Neural cell (in vitro differentiated cells): ENCODE data around the gene FOXN1. TPM values are rescaled to one million over a fixed set of nuclear protein-coding genes. Genes with fewer than 3 reads are reported as not detected.

Experiments
- H2AFZ ChIP-seq: fragments of 200-600, 300-800 bp; sonication (generic), shearing (Covaris generic); 2 replicates; pipeline ENCODE4 v1.6.0; 2014; ENCODE audit warnings: low read depth, mild to moderate bottlenecking, antibody characterized with exemption, low read length, moderate library complexity
- H3F3A ChIP-seq: fragments of 200-600 bp; shearing (Covaris generic); 2 replicates; pipeline ENCODE4 v1.6.1; 2016; ENCODE audit warnings: mild to moderate bottlenecking, moderate library complexity, mixed read lengths, antibody characterized with exemption, low read length; ENCODE audit not compliant: insufficient read depth, poor library complexity, severe bottlenecking
- H3K27ac ChIP-seq: fragments of 200-600, 300-800 bp; sonication (generic), shearing (Covaris generic); 2 replicates; pipeline ENCODE4 v1.5.1; 2014; ENCODE audit warnings: mild to moderate bottlenecking, low read length, moderate library complexity
- H3K27me3 ChIP-seq: fragments of 300-800, 200-600 bp; sonication (generic), shearing (Covaris generic); 2 replicates; pipeline ENCODE4 v1.6.0; 2014; ENCODE audit warnings: mild to moderate bottlenecking, low read depth, low read length, moderate library complexity; ENCODE audit not compliant: insufficient read depth
- H3K36me3 ChIP-seq: fragments of 300-800, 200-600 bp; sonication (generic), shearing (Covaris generic); 2 replicates; pipeline ENCODE4 v1.5.1; 2014; ENCODE audit warnings: mild to moderate bottlenecking, antibody characterized with exemption, low read length, moderate library complexity; ENCODE audit not compliant: insufficient read depth
- H3K4me2 ChIP-seq: fragments of 300-800, 200-600 bp; sonication (generic), shearing (Covaris generic); 2 replicates; pipeline ENCODE4 v1.6.0; 2014; ENCODE audit warnings: mild to moderate bottlenecking, low read length
- H3K4me3 ChIP-seq: fragments of 300-800, 200-600 bp; sonication (generic), shearing (Covaris generic); 2 replicates; pipeline ENCODE4 v1.5.1; 2014; ENCODE audit warnings: mild to moderate bottlenecking, low read length, moderate library complexity
- H3K79me2 ChIP-seq: fragments of 200-600 bp; shearing (Covaris generic); replicated peaks from 2 replicates; pipeline ENCODE4 v1.6.0; 2014; ENCODE audit warnings: mild to moderate bottlenecking, low read length, moderate library complexity; ENCODE audit not compliant: insufficient read depth
- H3K9ac ChIP-seq: fragments of 300-800, 200-600 bp; sonication (generic), shearing (Covaris generic); 2 replicates; pipeline ENCODE4 v1.6.1; 2016; ENCODE audit warnings: mild to moderate bottlenecking, low read length, mixed read lengths
- H3K9me2 ChIP-seq: fragments of 200-600 bp; shearing (Covaris generic); 2 replicates; pipeline ENCODE4 v1.6.1; 2016; ENCODE audit warnings: mild to moderate bottlenecking, low read length, mixed read lengths; ENCODE audit not compliant: insufficient read depth
- H3K9me3 ChIP-seq: fragments of 200-600, 300-800 bp; sonication (generic), shearing (Covaris generic); 2 replicates; pipeline ENCODE4 v1.6.1; 2016; ENCODE audit warnings: mild to moderate bottlenecking, mixed run types, low read length, moderate library complexity, mixed read lengths
- H4K20me1 ChIP-seq: fragments of 200-600 bp; shearing (Covaris generic); 2 replicates; pipeline ENCODE4 v1.6.1; 2016; ENCODE audit warnings: mild to moderate bottlenecking, mixed run types; ENCODE audit not compliant: insufficient read depth
- CTCF ChIP-seq: fragments of 450-650 bp; IDR thresholded peaks from 2 replicates; pipeline ENCODE4 v1.5.1; 2014; ENCODE audit warnings: antibody characterized with exemption, mild to moderate bottlenecking, moderate library complexity; ENCODE audit not compliant: poor library complexity, severe bottlenecking
- EP300 ChIP-seq: fragments of 450-650 bp; conservative IDR thresholded peaks from 2 replicates; pipeline ENCODE4 v1.6.1; 2014; ENCODE audit warnings: antibody characterized with exemption, mild to moderate bottlenecking, moderate library complexity; ENCODE audit not compliant: poor library complexity, severe bottlenecking
- EZH2 ChIP-seq: fragments of 200-600, 300-800 bp; shearing (Covaris generic), sonication (generic); IDR thresholded peaks from 2 replicates; pipeline ENCODE4 v1.6.1; 2014; ENCODE audit warnings: antibody characterized with exemption, low read length, borderline replicate concordance, mild to moderate bottlenecking; ENCODE audit not compliant: insufficient read depth, poor library complexity, severe bottlenecking
- MXI1 ChIP-seq: fragments of 450-650 bp; conservative IDR thresholded peaks from 2 replicates; pipeline ENCODE4 v1.6.1; 2014; ENCODE audit warnings: antibody characterized with exemption, mild to moderate bottlenecking; ENCODE audit not compliant: poor library complexity, severe bottlenecking
- POLR2AphosphoS5 ChIP-seq: IDR thresholded peaks from 2 replicates; pipeline ENCODE4 v1.6.1; 2012
- RAD21 ChIP-seq: fragments of 450-650 bp; conservative IDR thresholded peaks from 2 replicates; pipeline ENCODE4 v1.6.1; 2014; ENCODE audit warnings: antibody characterized with exemption, mild to moderate bottlenecking, moderate library complexity
- SMC3 ChIP-seq: fragments of 450-650 bp; conservative IDR thresholded peaks from 2 replicates; pipeline ENCODE4 v1.6.1; 2014; ENCODE audit warnings: antibody characterized with exemption, mild to moderate bottlenecking, moderate library complexity; ENCODE audit not compliant: poor library complexity
- TAF1 ChIP-seq: IDR thresholded peaks from 2 replicates; pipeline ENCODE4 v1.6.1; 2012; ENCODE audit warnings: low read depth
- polyA plus RNA-seq: library from polyadenylated mRNA; depleted of rRNA; stranded (reverse); fragments of >200 nt; gene quantifications from 2 replicates; pipeline ENCODE4 v1.2.3, GENCODE V29; 2014
- TF ChIP-seq, protein P1 (sequence below): IDR thresholded peaks from 2 replicates; pipeline ENCODE4 v1.6.1; 2012; ENCODE audit warnings: borderline replicate concordance

The FOXN1 gene
- polyA plus RNA-seq, 1 donor from 2014 or later: not detected

GRCh38 chr17:28578246-28579195, 72.4 kb downstream of the FOXN1 start:
- no peak overlapping the region for H2AFZ ChIP-seq
- no peaks in the 10 kb centered on the region for H3K36me3 ChIP-seq
- no peak overlapping the region for H3K27ac ChIP-seq
- H3K9me2 ChIP-seq: no peaks in the 10 kb centered on the region
- no peak overlapping the region for H3K4me3 ChIP-seq
- H3F3A ChIP-seq: no peaks in the 10 kb centered on the region
- no peak overlapping the region for H3K4me2 ChIP-seq
- H3K9me3 ChIP-seq: no peaks in the 10 kb centered on the region
- H3K79me2 ChIP-seq: no peaks in the 10 kb centered on the region
- H3K9ac ChIP-seq: no peak overlapping the region
- H3K27me3 ChIP-seq: no peaks in the 10 kb centered on the region
- TF ChIP-seq TAF1: no peak
- TF ChIP-seq EP300: no peak
- TF ChIP-seq SMC3: no peak
- no peak for TF ChIP-seq POLR2AphosphoS5
- no peak for TF ChIP-seq CTCF
- no peak for TF ChIP-seq RAD21
- no peak for TF ChIP-seq EZH2
- no peaks in the 10 kb centered on the region for H4K20me1 ChIP-seq

DNA sequence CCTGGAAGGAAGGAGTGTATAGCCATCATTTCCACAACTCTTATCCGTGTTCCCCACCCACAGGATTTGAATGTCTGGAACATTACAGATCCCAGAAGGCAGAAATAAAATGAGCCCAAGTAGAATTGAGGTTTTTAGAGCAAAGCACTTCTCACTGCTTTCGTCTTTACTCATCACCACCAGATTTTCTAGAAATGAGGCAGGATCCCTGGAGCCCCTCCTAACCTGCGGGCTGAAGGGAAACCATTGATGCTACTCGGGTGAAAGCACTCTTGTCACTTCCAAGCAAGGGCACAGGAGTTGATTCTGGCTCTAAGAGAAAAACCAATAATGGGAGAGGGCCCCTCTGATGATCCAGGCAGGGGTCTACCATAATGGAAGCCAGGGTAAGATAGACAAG, 73.4 kb downstream of the FOXN1 start:
- no peak for TF ChIP-seq CTCF
- TF ChIP-seq EP300: no peak
- TF ChIP-seq TAF1: no peak
- TF ChIP-seq, protein P1, sequence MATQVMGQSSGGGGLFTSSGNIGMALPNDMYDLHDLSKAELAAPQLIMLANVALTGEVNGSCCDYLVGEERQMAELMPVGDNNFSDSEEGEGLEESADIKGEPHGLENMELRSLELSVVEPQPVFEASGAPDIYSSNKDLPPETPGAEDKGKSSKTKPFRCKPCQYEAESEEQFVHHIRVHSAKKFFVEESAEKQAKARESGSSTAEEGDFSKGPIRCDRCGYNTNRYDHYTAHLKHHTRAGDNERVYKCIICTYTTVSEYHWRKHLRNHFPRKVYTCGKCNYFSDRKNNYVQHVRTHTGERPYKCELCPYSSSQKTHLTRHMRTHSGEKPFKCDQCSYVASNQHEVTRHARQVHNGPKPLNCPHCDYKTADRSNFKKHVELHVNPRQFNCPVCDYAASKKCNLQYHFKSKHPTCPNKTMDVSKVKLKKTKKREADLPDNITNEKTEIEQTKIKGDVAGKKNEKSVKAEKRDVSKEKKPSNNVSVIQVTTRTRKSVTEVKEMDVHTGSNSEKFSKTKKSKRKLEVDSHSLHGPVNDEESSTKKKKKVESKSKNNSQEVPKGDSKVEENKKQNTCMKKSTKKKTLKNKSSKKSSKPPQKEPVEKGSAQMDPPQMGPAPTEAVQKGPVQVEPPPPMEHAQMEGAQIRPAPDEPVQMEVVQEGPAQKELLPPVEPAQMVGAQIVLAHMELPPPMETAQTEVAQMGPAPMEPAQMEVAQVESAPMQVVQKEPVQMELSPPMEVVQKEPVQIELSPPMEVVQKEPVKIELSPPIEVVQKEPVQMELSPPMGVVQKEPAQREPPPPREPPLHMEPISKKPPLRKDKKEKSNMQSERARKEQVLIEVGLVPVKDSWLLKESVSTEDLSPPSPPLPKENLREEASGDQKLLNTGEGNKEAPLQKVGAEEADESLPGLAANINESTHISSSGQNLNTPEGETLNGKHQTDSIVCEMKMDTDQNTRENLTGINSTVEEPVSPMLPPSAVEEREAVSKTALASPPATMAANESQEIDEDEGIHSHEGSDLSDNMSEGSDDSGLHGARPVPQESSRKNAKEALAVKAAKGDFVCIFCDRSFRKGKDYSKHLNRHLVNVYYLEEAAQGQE: no peak
- no peak for TF ChIP-seq EZH2
- no peak for TF ChIP-seq SMC3
- TF ChIP-seq RAD21: no peak
- TF ChIP-seq POLR2AphosphoS5: no peak
- TF ChIP-seq MXI1: no peak
- no peaks in the 10 kb centered on the region for H3K27me3 ChIP-seq
- H3K9me3 ChIP-seq: no peaks in the 10 kb centered on the region
- no peak overlapping the region for H3K9ac ChIP-seq
- no peaks in the 10 kb centered on the region for H4K20me1 ChIP-seq
- no peak overlapping the region for H2AFZ ChIP-seq
- H3F3A ChIP-seq: no peaks in the 10 kb centered on the region
- H3K27ac ChIP-seq: no peak overlapping the region
- H3K4me2 ChIP-seq: no peak overlapping the region
- no peak overlapping the region for H3K4me3 ChIP-seq
- H3K79me2 ChIP-seq: no peaks in the 10 kb centered on the region
- no peaks in the 10 kb centered on the region for H3K36me3 ChIP-seq
- no peaks in the 10 kb centered on the region for H3K9me2 ChIP-seq
